HS-5 (cell line): ENCODE measurements around the gene NTSR1.

Experiments used
- DNase-seq: peaks from one replicate; pipeline ENCODE4 v3.0.0-alpha.2; 2012; ENCODE audit warnings: low read depth

NTSR1 gene

DNA sequence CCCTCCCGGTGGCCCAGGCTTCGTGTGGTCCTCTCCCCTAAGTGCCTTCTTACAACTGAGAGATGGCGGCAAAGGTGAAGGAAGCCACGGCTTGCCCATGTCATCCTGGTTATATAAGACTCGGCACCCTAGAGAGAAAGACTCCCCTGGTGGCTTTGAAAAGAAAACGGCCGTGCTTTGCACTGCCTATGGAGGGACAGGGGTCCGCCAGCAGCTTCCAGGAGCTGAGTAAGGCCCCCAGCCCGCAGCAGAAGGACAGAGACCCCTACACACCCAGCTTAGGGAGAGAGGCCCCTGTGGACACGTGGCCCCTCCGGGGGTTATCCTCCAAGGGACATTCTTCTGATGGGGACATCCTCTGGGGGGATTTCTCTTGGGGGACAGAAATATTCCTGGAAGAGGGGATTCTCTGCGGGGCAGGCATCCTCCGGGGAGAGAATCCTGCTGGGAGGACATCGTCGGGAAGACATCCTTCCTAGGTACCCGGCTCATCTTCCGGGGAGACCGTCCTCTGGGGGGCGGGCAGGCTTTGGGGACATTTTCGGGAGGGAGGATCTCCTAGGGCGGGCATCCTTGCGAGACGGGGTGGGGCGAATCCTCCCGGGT is 95.5 kb downstream of the NTSR1 start:
- no peak for DNase-seq

DNA sequence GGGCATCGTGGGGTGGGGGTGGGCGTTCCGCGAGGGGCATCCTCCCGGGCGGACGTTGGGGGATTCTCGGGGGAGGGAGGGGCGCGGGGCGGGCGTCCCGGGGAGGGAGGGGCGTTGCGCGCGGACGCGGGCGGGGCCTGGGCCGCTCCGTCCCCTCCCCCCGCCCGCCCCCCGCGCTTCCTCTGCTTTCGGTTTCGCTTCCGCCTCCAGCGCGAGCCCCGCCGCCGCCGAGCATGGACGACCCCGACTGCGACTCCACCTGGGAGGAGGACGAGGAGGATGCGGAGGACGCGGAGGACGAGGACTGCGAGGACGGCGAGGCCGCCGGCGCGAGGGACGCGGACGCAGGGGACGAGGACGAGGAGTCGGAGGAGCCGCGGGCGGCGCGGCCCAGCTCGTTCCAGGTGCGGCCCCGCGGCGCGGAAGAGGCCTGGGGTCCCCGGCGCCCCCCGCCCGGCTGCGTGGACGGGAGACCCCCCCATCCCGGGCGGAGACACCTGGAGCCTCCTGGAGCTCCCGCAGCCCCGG is 96.1 kb downstream of the NTSR1 start, which contains the start of gene OGFR:
OGFR (plus strand) TSS at position 209 of the 528 bp plus-strand sequence; CDS start at position 234, 25 bp downstream.
- no peak for DNase-seq

GRCh38 chr20:62805155-62805710 is 96.6 kb downstream of the NTSR1 start:
- DNase-seq, result no peak

DNA sequence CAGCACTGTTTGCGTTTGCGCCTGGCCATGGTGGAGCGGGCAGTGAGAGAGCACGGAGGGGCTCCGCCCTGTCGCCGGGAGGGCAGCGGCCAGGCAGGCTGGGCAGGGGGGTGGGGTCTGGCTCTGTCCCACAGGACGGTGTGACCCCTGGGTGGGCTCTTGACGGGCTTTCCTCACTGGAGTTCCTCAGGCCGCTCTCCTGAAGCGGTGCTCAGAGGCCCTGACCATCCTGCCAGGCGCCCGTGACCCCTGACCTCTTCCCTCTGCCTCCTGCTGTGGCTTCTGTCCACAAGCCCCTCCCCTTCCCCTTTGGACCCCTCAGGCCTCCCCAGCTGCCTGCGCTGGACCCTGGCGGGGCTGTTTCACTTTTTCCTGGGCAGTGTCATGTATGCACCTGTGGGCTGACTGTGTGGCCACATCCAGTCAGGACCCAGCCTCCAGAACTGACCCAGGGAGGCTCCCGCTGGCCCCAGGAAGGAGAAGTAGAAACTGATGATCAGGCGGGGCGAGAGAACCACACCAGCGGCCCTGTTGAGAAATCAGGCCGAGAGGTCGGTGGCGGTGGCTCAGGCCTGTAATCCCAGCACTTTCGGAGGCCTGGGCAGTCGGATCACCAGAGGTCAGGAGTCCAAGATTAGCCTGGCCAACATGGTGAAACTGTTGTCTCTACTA is 97.2 kb downstream of the NTSR1 start:
- no peak for DNase-seq

- no peak for DNase-seq
Observed at GRCh38 chr20:62806383-62807050, 97.9 kb downstream of the NTSR1 start.

DNA sequence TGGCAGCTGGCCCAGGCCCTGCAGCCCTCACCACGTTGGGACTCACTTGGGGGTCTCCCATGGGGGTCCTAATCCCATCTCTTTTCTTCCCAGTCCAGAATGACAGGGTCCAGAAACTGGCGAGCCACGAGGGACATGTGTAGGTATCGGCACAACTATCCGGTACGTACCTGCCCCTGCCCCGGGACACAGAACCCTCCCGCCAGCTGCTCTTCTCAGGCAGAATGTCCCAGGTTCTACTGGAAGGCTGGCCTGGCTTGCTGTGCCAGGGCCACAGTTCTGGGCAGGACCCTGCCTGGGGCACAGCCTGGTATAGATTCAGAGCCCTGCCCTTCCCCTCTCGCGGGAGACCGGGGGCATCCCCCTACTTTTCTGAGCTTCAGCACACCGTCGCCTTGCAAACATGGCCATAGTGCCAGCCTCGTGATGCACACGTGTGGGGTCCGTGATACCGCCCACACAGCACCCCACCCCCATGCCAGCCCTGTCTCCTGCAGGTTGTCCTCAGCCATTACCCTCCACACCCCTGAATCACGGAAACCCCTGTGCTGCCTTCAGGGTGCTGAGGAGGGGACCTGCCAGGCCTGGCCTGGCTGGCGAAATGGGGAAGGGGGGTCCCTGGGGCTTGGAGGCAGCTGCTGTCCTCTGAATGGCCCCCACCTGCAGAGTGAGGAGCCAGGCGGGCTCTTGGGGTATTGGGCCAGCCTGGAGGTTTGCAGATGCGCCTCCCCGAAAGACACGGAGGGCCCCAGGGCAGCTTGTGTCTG is 99.0 kb downstream of the NTSR1 start:
- no peak for DNase-seq

GRCh38 chr20:62808211-62808865 is 99.7 kb downstream of the NTSR1 start:
- DNase-seq, result no peak

- DNase-seq, result no peak
Observed at GRCh38 chr20:62809530-62810428, 101.1 kb downstream of the NTSR1 start.

DNA sequence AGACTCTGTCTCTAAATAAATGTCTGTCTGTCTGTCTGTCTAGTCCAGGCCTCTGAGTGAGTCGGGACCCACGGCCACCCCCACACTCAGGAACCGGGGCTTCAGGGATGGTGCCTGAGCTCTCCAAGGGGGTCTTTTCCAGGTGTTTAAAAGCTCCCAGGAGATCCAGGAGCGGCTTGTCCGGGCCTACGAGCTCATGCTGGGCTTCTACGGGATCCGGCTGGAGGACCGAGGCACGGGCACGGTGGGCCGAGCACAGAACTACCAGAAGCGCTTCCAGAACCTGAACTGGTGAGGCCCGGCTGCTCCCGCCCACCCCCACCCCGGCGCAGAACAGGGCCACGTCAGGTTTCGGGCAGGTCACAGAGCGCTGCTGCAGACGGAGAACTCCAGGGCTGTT is 102.7 kb downstream of the NTSR1 start:
- no peak for DNase-seq

DNA sequence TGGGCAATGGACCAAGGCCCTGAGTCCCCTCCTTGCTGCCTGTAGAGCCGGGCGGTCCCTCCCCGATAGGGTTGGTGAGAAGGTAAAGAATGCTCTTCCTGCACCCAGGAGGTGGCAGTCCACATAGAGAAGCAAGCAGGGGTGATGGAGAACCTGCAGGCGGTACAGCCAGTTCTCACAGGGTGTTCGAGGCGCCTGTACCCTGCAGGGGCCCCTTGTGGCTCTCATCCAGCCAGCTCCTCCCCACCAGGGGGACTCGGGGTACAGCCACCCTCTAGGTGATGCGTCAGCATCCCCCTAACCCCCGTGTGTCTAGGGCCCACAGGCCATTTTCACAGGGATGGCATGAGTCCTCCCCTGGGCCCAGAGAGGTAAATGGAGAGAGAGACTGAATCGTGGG is 103.1 kb downstream of the NTSR1 start:
- no peak for DNase-seq
